Transverse colon (tissue), 3 donors: ENCODE data around the gene GKN1.

Source experiments
- EP300 ChIP-seq: sonication (generic); formaldehyde crosslinking; IDR thresholded peaks from one replicate; pipeline ENCODE4 v1.6.1; 2017; ENCODE audit warnings: antibody characterized with exemption, low read depth
- POLR2A ChIP-seq: fragments of 450-650 bp; IDR thresholded peaks from one replicate; pipeline ENCODE4 v1.6.1; 2016; ENCODE audit warnings: antibody characterized with exemption, mild to moderate bottlenecking, moderate library complexity
- TF ChIP-seq, protein P1 (sequence below), 5 experiments: fragments of 200-600 bp in 3 of 5; fragments of 450-650 bp in 2 of 5; sonication (generic) in 3 of 5; IDR thresholded peaks; 1 replicate in 2 of 5; 2 replicates in 3 of 5; pipeline ENCODE4 v1.5.1; 2016 to 2017; ENCODE audit warnings: antibody characterized with exemption in 5 of 5, inconsistent platforms in 3 of 5, mild to moderate bottlenecking in 2 of 5, moderate library complexity in 1 of 5

DNA sequence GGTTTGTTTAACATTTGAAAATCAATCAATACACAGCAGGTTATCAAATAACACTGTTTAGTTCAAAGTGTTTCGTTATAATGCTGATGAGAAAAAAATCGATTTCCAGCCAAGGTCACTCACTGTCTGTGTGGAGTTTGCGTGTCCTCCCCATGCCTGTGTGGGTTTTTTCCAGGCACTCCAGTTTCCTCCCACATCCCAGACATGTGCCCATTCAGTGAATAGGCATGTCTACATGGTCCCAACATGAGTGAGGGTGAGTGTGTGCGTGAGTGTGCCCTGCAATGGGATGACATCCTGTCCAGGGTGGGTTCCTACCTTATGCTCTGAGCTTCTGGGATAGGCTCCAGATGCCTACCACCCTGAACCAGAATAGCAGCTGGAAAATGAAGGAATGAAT lies 13.1 kb upstream of the GKN1 start:
- TF ChIP-seq, protein P1, sequence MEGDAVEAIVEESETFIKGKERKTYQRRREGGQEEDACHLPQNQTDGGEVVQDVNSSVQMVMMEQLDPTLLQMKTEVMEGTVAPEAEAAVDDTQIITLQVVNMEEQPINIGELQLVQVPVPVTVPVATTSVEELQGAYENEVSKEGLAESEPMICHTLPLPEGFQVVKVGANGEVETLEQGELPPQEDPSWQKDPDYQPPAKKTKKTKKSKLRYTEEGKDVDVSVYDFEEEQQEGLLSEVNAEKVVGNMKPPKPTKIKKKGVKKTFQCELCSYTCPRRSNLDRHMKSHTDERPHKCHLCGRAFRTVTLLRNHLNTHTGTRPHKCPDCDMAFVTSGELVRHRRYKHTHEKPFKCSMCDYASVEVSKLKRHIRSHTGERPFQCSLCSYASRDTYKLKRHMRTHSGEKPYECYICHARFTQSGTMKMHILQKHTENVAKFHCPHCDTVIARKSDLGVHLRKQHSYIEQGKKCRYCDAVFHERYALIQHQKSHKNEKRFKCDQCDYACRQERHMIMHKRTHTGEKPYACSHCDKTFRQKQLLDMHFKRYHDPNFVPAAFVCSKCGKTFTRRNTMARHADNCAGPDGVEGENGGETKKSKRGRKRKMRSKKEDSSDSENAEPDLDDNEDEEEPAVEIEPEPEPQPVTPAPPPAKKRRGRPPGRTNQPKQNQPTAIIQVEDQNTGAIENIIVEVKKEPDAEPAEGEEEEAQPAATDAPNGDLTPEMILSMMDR (IDR thresholded peaks at IDR 0.05) = no peak
- no peak for TF ChIP-seq POLR2A
- no peak for TF ChIP-seq EP300
